ENCODE measurements around the gene RBMS1. TPM values are rescaled to one million over a fixed set of nuclear protein-coding genes. Genes with fewer than 3 reads are reported as not detected.

RBMS1 gene
- total RNA-seq, 4 donors from 2014 or later, result 68.1 to 83.4 (median 72.5) TPM

- TF ChIP-seq CTCF (IDR thresholded peaks at IDR 0.05) (no peak), POLR2A (IDR thresholded peaks at IDR 0.05) (no peak), EP300 (IDR thresholded peaks at IDR 0.05) (no peak)
- Histone ChIP-seq H3K27me3 (no peaks in the 10 kb centered on the region), H3K4me1 (no peaks in the 10 kb centered on the region), H3K4me3 (no peak overlapping the region), H3K36me3 (no peaks in the 10 kb centered on the region), H3K9me3 (no peaks in the 10 kb centered on the region), H3K27ac (no peak overlapping the region)
- WGBS, 2 donors, result 48 to 57% methylated on average over 2 of the region's 2 CpGs
- no peak for DNase-seq (ENCODE audit: low spot score in 2 of 2)
Measured at GRCh38 chr2:160507464-160507863, 13.9 kb upstream of the RBMS1 start.

GRCh38 chr2:160507046-160507407 is 13.4 kb upstream of the RBMS1 start:
- H3K4me3 ChIP-seq, result no peak overlapping the region
- TF ChIP-seq EP300 (IDR thresholded peaks at IDR 0.05) (no peak), CTCF (IDR thresholded peaks at IDR 0.05) (no peak), POLR2A (IDR thresholded peaks at IDR 0.05) (no peak)
- no peaks in the 10 kb centered on the region for H3K36me3 ChIP-seq
- 88 to 91% methylated on average over 3 of the region's 3 CpGs for WGBS, 2 donors
- no peak overlapping the region for H3K27ac ChIP-seq
- no peaks in the 10 kb centered on the region for H3K4me1 ChIP-seq
- no peaks in the 10 kb centered on the region for H3K9me3 ChIP-seq
- no peaks in the 10 kb centered on the region for H3K27me3 ChIP-seq
- DNase-seq (ENCODE audit: low spot score in 2 of 2), result no peak

GRCh38 chr2:160506371-160507045 is 12.9 kb upstream of the RBMS1 start:
- Histone ChIP-seq H3K4me1 (no peaks in the 10 kb centered on the region), H3K27me3 (no peaks in the 10 kb centered on the region), H3K36me3 (no peaks in the 10 kb centered on the region), H3K9me3 (no peaks in the 10 kb centered on the region), H3K27ac (no peak overlapping the region), H3K4me3 (no peak overlapping the region)
- WGBS, 2 donors, result 89 to 96% methylated on average over 9 of the region's 9 CpGs
- TF ChIP-seq EP300 (IDR thresholded peaks at IDR 0.05), result no peak
- TF ChIP-seq POLR2A (IDR thresholded peaks at IDR 0.05), result no peak
- no peak for TF ChIP-seq CTCF (IDR thresholded peaks at IDR 0.05)
- no peak for DNase-seq (ENCODE audit: low spot score in 2 of 2)

GRCh38 chr2:160505256-160505655 is 11.6 kb upstream of the RBMS1 start:
- no peaks in the 10 kb centered on the region for H3K9me3 ChIP-seq
- H3K36me3 ChIP-seq, result no peaks in the 10 kb centered on the region
- no peak for TF ChIP-seq CTCF (IDR thresholded peaks at IDR 0.05)
- no peak for TF ChIP-seq EP300 (IDR thresholded peaks at IDR 0.05)
- no peak for TF ChIP-seq POLR2A (IDR thresholded peaks at IDR 0.05)
- H3K4me3 ChIP-seq, result no peak overlapping the region
- H3K27me3 ChIP-seq, result no peaks in the 10 kb centered on the region
- no peak for DNase-seq (ENCODE audit: low spot score in 2 of 2)
- whole genome bisulfite sequencing, 2 donors, result 57 to 66% methylated on average over 5 of the region's 5 CpGs
- H3K27ac ChIP-seq, result no peak overlapping the region
- H3K4me1 ChIP-seq, result no peaks in the 10 kb centered on the region

GRCh38 chr2:160502478-160502877 is 8.9 kb upstream of the RBMS1 start:
- no peak for TF ChIP-seq EP300 (IDR thresholded peaks at IDR 0.05)
- TF ChIP-seq POLR2A (IDR thresholded peaks at IDR 0.05), result no peak
- H3K9me3 ChIP-seq, result no peaks in the 10 kb centered on the region
- no peaks in the 10 kb centered on the region for H3K36me3 ChIP-seq
- H3K4me3 ChIP-seq, result no peak overlapping the region
- DNase-seq (ENCODE audit: low spot score in 2 of 2), result no peak
- H3K27me3 ChIP-seq, result no peaks in the 10 kb centered on the region
- H3K4me1 ChIP-seq, result no peaks in the 10 kb centered on the region
- WGBS, 2 donors, result 79 to 87% methylated on average over 5 of the region's 5 CpGs
- H3K27ac ChIP-seq, result no peak overlapping the region

- no peak overlapping the region for H3K27ac ChIP-seq
- no peaks in the 10 kb centered on the region for H3K36me3 ChIP-seq
- no peak overlapping the region for H3K4me3 ChIP-seq
- WGBS, 2 donors, result 90% methylated on average over 1 of the region's 1 CpG
- TF ChIP-seq EP300 (IDR thresholded peaks at IDR 0.05), result no peak
- no peak for TF ChIP-seq CTCF (IDR thresholded peaks at IDR 0.05)
- TF ChIP-seq POLR2A (IDR thresholded peaks at IDR 0.05), result no peak
- H3K4me1 ChIP-seq, result no peaks in the 10 kb centered on the region
- no peak for DNase-seq (ENCODE audit: low spot score in 2 of 2)
- H3K9me3 ChIP-seq, result no peaks in the 10 kb centered on the region
- no peaks in the 10 kb centered on the region for H3K27me3 ChIP-seq
Measured at GRCh38 chr2:160501370-160501769, 7.8 kb upstream of the RBMS1 start.

All from tibial nerve (tissue), 4 donors.